ENCODE measurements around the gene VTI1A. TPM values are rescaled to one million over a fixed set of nuclear protein-coding genes. Genes with fewer than 3 reads are reported as not detected.

VTI1A gene
- total RNA-seq, 1 experiment from 2014 or later = 28.6 TPM

GRCh38 chr10:112517451-112517862 is 70.4 kb downstream of the VTI1A start:
- no peak overlapping the region for H3K4me3 Mint-ChIP-seq (ENCODE audit: low read depth, unreplicated experiment)
- CTCF ChIA-PET = interaction anchor here (0.7 kb wide), 1 partner anchor 20 kb away, joined by 3 read pairs; no protein-coding TSS in a partner anchor
- no peaks in the 10 kb centered on the region for H3K36me3 Mint-ChIP-seq (ENCODE audit: insufficient read depth, unreplicated experiment)
- no TSS peak for BruUV-seq (replicated peaks)
- H3K4me1 Mint-ChIP-seq (ENCODE audit: low read depth, unreplicated experiment) = peaks cover 11% of the 10 kb centered on the region
- no peak overlapping the region for H3K27ac Mint-ChIP-seq (ENCODE audit: unreplicated experiment)
- H3K27me3 Mint-ChIP-seq (ENCODE audit: unreplicated experiment) = no peaks in the 10 kb centered on the region
- no peak for TF ChIP-seq CTCF (IDR thresholded peaks at IDR 0.05; ENCODE audit: unreplicated experiment)
- no peaks in the 10 kb centered on the region for H3K9me3 Mint-ChIP-seq (ENCODE audit: low read depth, unreplicated experiment)
- DNase-seq = peak; percentile 19
- intact Hi-C loops (cut with micrococcal nuclease; ENCODE audit: unreplicated experiment) = no loop called here

GRCh38 chr10:112519133-112519761 is 72.2 kb downstream of the VTI1A start:
- DNase-seq = no peak
- CTCF ChIA-PET = no interaction called here
- Mint-ChIP-seq H3K36me3 (ENCODE audit: insufficient read depth, unreplicated experiment) (no peaks in the 10 kb centered on the region), H3K27ac (ENCODE audit: unreplicated experiment) (no peak overlapping the region), H3K27me3 (ENCODE audit: unreplicated experiment) (no peaks in the 10 kb centered on the region), H3K9me3 (ENCODE audit: low read depth, unreplicated experiment) (no peaks in the 10 kb centered on the region), H3K4me1 (ENCODE audit: low read depth, unreplicated experiment) (peaks cover 11% of the 10 kb centered on the region), H3K4me3 (ENCODE audit: low read depth, unreplicated experiment) (no peak overlapping the region)
- intact Hi-C loops (cut with micrococcal nuclease; ENCODE audit: unreplicated experiment) = no loop called here
- BruUV-seq (replicated peaks) = no TSS peak
- TF ChIP-seq CTCF (IDR thresholded peaks at IDR 0.05; ENCODE audit: unreplicated experiment) = no peak

- no TSS peak for BruUV-seq (replicated peaks)
- no peak for TF ChIP-seq CTCF (IDR thresholded peaks at IDR 0.05; ENCODE audit: unreplicated experiment)
- CTCF ChIA-PET = no interaction called here
Measured at GRCh38 chr10:112520914-112521313, 73.9 kb downstream of the VTI1A start.

GRCh38 chr10:112524641-112525040 is 77.6 kb downstream of the VTI1A start:
- H3K36me3 Mint-ChIP-seq (ENCODE audit: insufficient read depth, unreplicated experiment) = no peaks in the 10 kb centered on the region
- H3K27me3 Mint-ChIP-seq (ENCODE audit: unreplicated experiment) = no peaks in the 10 kb centered on the region
- H3K4me1 Mint-ChIP-seq (ENCODE audit: low read depth, unreplicated experiment) = no peaks in the 10 kb centered on the region
- BruUV-seq (replicated peaks) = no TSS peak
- no peak for TF ChIP-seq CTCF (IDR thresholded peaks at IDR 0.05; ENCODE audit: unreplicated experiment)
- no peak for DNase-seq
- no peaks in the 10 kb centered on the region for H3K9me3 Mint-ChIP-seq (ENCODE audit: low read depth, unreplicated experiment)
- no peak overlapping the region for H3K27ac Mint-ChIP-seq (ENCODE audit: unreplicated experiment)
- H3K4me3 Mint-ChIP-seq (ENCODE audit: low read depth, unreplicated experiment) = no peak overlapping the region
- intact Hi-C loops (cut with micrococcal nuclease; ENCODE audit: unreplicated experiment) = no loop called here
- CTCF ChIA-PET = interaction anchor here (0.6 kb wide), 1 partner anchor 120 kb away, joined by 3 read pairs; no protein-coding TSS in a partner anchor

More at GRCh38 chr10:112520914-112521313, 73.9 kb downstream of the VTI1A start:
- no peak overlapping the region for H3K4me3 Mint-ChIP-seq (ENCODE audit: low read depth, unreplicated experiment)
- no peaks in the 10 kb centered on the region for H3K27me3 Mint-ChIP-seq (ENCODE audit: unreplicated experiment)
- intact Hi-C loops (cut with micrococcal nuclease; ENCODE audit: unreplicated experiment) = no loop called here
- no peaks in the 10 kb centered on the region for H3K9me3 Mint-ChIP-seq (ENCODE audit: low read depth, unreplicated experiment)
- no peak overlapping the region for H3K27ac Mint-ChIP-seq (ENCODE audit: unreplicated experiment)
- no peaks in the 10 kb centered on the region for H3K36me3 Mint-ChIP-seq (ENCODE audit: insufficient read depth, unreplicated experiment)
- H3K4me1 Mint-ChIP-seq (ENCODE audit: low read depth, unreplicated experiment) = peaks cover 11% of the 10 kb centered on the region
- no peak for DNase-seq

Data from Calu3 (cell line).